CD14-positive monocyte (primary cell): Measurements from ENCODE around the gene TRAPPC10. TPM values are rescaled to one million over a fixed set of nuclear protein-coding genes. Genes with fewer than 3 reads are reported as not detected.

Experiments
- DNase-seq, 3 donors: peaks; one replicate each; pipeline ENCODE4 v3.0.0-alpha.2; 2011 to 2022
- H2AFZ ChIP-seq: 2 replicates; pipeline ENCODE4 v1.6.0; 2012; ENCODE audit warnings: mild to moderate bottlenecking, low read depth, low read length, inconsistent platforms; ENCODE audit not compliant: insufficient read depth, poor library complexity, severe bottlenecking
- H3K27ac ChIP-seq, 2 donors: 1 replicate in 1 of 2; 2 replicates in 1 of 2; pipeline ENCODE4 v1.5.1; 2012 to 2013; ENCODE audit warnings: low read length in 2 of 2, control low read depth in 1 of 2, inconsistent platforms in 1 of 2, low read depth in 1 of 2, mild to moderate bottlenecking in 1 of 2
- H3K27me3 ChIP-seq, 2 donors: one replicate each; pipeline versions ENCODE4 v1.6.0 to v1.6.1; 2011 to 2013; ENCODE audit warnings: low read length in 2 of 2; ENCODE audit not compliant: control insufficient read depth in 2 of 2, insufficient read depth in 2 of 2
- H3K36me3 ChIP-seq, 2 donors: replicated peaks in 1 of 2; 1 replicate in 1 of 2; 2 replicates in 1 of 2; pipeline versions ENCODE4 v1.5.1 to v1.6.1; 2012 to 2013; ENCODE audit warnings: low read length in 2 of 2, control low read depth in 1 of 2, inconsistent platforms in 1 of 2, mild to moderate bottlenecking in 1 of 2; ENCODE audit not compliant: insufficient read depth in 2 of 2, control insufficient read depth in 1 of 2
- H3K4me1 ChIP-seq, 2 donors: 1 replicate in 1 of 2; 2 replicates in 1 of 2; pipeline versions ENCODE4 v1.5.1 to v1.6.1; 2012 to 2013; ENCODE audit warnings: low read length in 2 of 2, control low read depth in 1 of 2, inconsistent platforms in 1 of 2, mild to moderate bottlenecking in 1 of 2, moderate library complexity in 1 of 2; ENCODE audit not compliant: insufficient read depth in 2 of 2, control insufficient read depth in 1 of 2
- H3K4me2 ChIP-seq: replicated peaks from 2 replicates; pipeline ENCODE3; 2012; ENCODE audit warnings: low read length, moderate library complexity, mild to moderate bottlenecking; ENCODE audit not compliant: poor library complexity, severe bottlenecking; ENCODE audit errors: extremely low read depth
- H3K4me3 ChIP-seq, 3 experiments: fragments of 200-600 bp in 1 of 3; sonication (generic) in 1 of 3; replicated peaks in 1 of 3; 1 replicate in 2 of 3; 2 replicates in 1 of 3; pipeline ENCODE4 v1.5.1; 2011 to 2013; ENCODE audit warnings: low read length in 3 of 3, mild to moderate bottlenecking in 3 of 3, control low read depth in 2 of 3, low read depth in 2 of 3, inconsistent platforms in 1 of 3, moderate library complexity in 1 of 3
- H3K79me2 ChIP-seq: 2 replicates; pipeline ENCODE4 v1.6.0; 2012; ENCODE audit warnings: mild to moderate bottlenecking, control low read depth, inconsistent platforms, low read length, moderate library complexity; ENCODE audit not compliant: insufficient read depth
- H3K9ac ChIP-seq: 2 replicates; pipeline ENCODE4 v1.6.0; 2017; ENCODE audit warnings: low read length, mild to moderate bottlenecking; ENCODE audit not compliant: insufficient read depth, poor library complexity, severe bottlenecking
- H3K9me3 ChIP-seq, 2 donors: replicated peaks in 1 of 2; 1 replicate in 1 of 2; 2 replicates in 1 of 2; pipeline versions ENCODE4 v1.5.1 to v1.6.1; 2012 to 2013; ENCODE audit warnings: low read length in 2 of 2, control low read depth in 1 of 2; ENCODE audit not compliant: control insufficient read depth in 1 of 2, insufficient read depth in 1 of 2
- H4K20me1 ChIP-seq: 2 replicates; pipeline ENCODE4 v1.6.0; 2012; ENCODE audit warnings: mild to moderate bottlenecking, low read length, control low read depth, moderate library complexity; ENCODE audit not compliant: insufficient read depth
- H3K27ac Mint-ChIP-seq, 7 donors: one replicate each; pipeline ENCODE4 v1.8.0; 2020; ENCODE audit warnings: mild to moderate bottlenecking in 7 of 7, mixed read lengths in 7 of 7, moderate library complexity in 6 of 7, inconsistent platforms in 2 of 7
- H3K27me3 Mint-ChIP-seq, 3 donors: one replicate each; pipeline ENCODE4 v1.8.0; 2021 to 2022; ENCODE audit warnings: low read depth in 3 of 3, mild to moderate bottlenecking in 3 of 3, mixed read lengths in 3 of 3, moderate library complexity in 3 of 3, inconsistent platforms in 1 of 3
- H3K36me3 Mint-ChIP-seq, 2 donors: one replicate each; pipeline ENCODE4 v1.8.0; 2020; ENCODE audit warnings: mixed read lengths in 2 of 2, inconsistent platforms in 1 of 2, mild to moderate bottlenecking in 1 of 2
- H3K4me1 Mint-ChIP-seq: one replicate; pipeline ENCODE4 v1.8.0; 2020; ENCODE audit warnings: mild to moderate bottlenecking, mixed read lengths
- H3K4me3 Mint-ChIP-seq, 2 donors: one replicate each; pipeline ENCODE4 v1.8.0; 2020; ENCODE audit warnings: mild to moderate bottlenecking in 2 of 2, mixed read lengths in 2 of 2, moderate library complexity in 1 of 2
- H3K9me3 Mint-ChIP-seq, 7 donors: one replicate each; pipeline ENCODE4 v1.8.0; 2020 to 2022; ENCODE audit warnings: mixed read lengths in 7 of 7, mild to moderate bottlenecking in 6 of 7, moderate library complexity in 6 of 7, inconsistent platforms in 2 of 7
- CTCF ChIP-seq: fragments of 200-600 bp; IDR thresholded peaks from one replicate; pipeline ENCODE4 v1.8.0; 2022; ENCODE audit warnings: antibody characterized with exemption, mild to moderate bottlenecking
- WGBS: methylation state at CpG from one replicate; pipeline ENCODE4 v1.1.5; 2013; ENCODE audit warnings: missing lambda C conversion rate; ENCODE audit not compliant: insufficient coverage; 5-methylcytosine and 5-hydroxymethylcytosine counted together
- intact Hi-C, 2 donors: fragments of 100-400 bp; cut with micrococcal nuclease; formaldehyde crosslinking; loops; one replicate each; pipeline versions ENCODE4 v1.15.0 to v1.15.1; 2023
- polyA plus RNA-seq, 3 donors: library from polyadenylated mRNA; depleted of rRNA in 1 of 3; unstranded in 2 of 3; stranded (reverse) in 1 of 3; fragments of 300-500 nt in 2 of 3; fragments of >200 nt in 1 of 3; fragmentation: Illumina TruSeq in 2 of 3; gene quantifications; 1 replicate in 2 of 3; 2 replicates in 1 of 3; pipeline ENCODE4 v1.2.3, GENCODE V29; 2012 to 2021

The TRAPPC10 gene
- polyA plus RNA-seq, 3 donors, result 5.9 to 40.6 (median 8.6) TPM

DNA sequence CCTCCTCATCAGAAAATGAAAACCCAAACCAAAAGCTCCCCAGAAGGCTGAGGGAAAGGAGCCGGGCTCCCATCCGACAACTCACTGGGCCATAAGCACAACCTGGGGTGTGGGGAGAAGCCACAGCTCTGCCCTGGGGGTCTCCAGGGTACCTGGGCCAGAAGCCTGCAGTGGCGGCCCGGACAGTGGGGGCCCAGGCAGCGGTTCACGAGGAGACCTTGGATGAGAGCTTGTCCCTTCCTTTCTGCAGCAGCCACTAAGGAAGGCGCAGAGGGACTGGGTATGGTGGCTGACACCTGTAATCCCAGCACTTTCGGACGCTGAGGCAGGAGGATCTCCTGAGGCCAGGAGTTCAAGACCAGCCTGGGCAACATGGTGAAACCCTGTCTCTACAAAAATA lies 17.5 kb upstream of the TRAPPC10 start:
- H3K9me3 Mint-ChIP-seq, result peaks cover 0 to 9% (median 3%) of the 10 kb centered on the region in 7 donors
- peaks cover 0 to 4% of the 10 kb centered on the region in 2 donors for H3K9me3 ChIP-seq
- no peak for TF ChIP-seq CTCF
- H3K27me3 Mint-ChIP-seq, result peaks cover 5 to 8% (median 6%) of the 10 kb centered on the region in 3 donors
- H3K36me3 Mint-ChIP-seq, result no peaks in the 10 kb centered on the region
- H3K27ac Mint-ChIP-seq, result no peak overlapping the region
- H3K4me2 ChIP-seq, result no peak overlapping the region
- H3K4me3 ChIP-seq, result no peak overlapping the region
- no peak overlapping the region for H3K4me3 Mint-ChIP-seq
- WGBS, result 100% methylated on average over 6 of the region's 9 CpGs
- no peaks in the 10 kb centered on the region for H3K36me3 ChIP-seq
- no peaks in the 10 kb centered on the region for H3K79me2 ChIP-seq
- no peaks in the 10 kb centered on the region for H4K20me1 ChIP-seq
- intact Hi-C loops, result loop anchor here in 1 of 2 donors (5.0 kb wide), 1 partner anchor 38 kb away; no protein-coding TSS in a partner anchor
- peaks cover 0 to 2% of the 10 kb centered on the region in 2 donors for H3K27me3 ChIP-seq
- no peak overlapping the region for H2AFZ ChIP-seq
- H3K27ac ChIP-seq, result no peak overlapping the region
- no peak for DNase-seq
- no peaks in the 10 kb centered on the region for H3K4me1 Mint-ChIP-seq
- no peaks in the 10 kb centered on the region for H3K4me1 ChIP-seq
- no peak overlapping the region for H3K9ac ChIP-seq

DNA sequence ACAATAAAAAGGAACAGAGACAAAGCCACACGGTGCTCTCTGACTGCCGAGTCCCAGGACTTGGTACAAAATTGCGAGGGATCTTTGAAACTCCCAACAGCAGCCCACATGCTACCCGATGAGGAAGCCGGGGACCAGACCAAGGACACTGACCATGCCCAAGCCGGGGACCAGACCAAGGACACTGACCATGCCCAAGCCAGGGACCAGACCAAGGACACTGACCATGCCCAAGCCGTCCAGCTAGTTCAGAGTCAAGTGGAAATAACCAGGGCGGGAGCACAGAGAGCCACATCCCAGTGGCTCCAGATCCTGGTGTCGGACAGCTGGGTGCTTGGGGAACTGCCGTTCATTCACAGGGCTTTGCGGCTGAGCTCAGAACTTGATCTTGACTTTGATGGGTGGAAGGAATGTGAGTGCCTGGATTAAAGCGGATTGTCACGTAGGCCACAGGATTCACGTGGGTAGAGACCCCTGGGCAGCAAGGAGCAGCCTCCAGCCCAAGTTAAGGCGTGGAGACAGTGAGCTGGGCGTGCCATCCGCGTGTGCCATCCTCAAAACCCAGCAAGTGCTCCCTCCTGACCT lies 16.5 kb upstream of the TRAPPC10 start:
- no peak overlapping the region for H3K9ac ChIP-seq
- no peak overlapping the region for H3K27ac ChIP-seq
- Mint-ChIP-seq H3K4me1 (no peaks in the 10 kb centered on the region), H3K9me3 (peaks cover 0 to 9% (median 3%) of the 10 kb centered on the region in 7 donors), H3K27ac (no peak overlapping the region), H3K27me3 (peaks cover 5 to 13% (median 7%) of the 10 kb centered on the region in 3 donors), H3K4me3 (no peak overlapping the region), H3K36me3 (no peaks in the 10 kb centered on the region)
- peaks cover 0 to 4% of the 10 kb centered on the region in 2 donors for H3K9me3 ChIP-seq
- 85% methylated on average over 16 of the region's 18 CpGs for WGBS
- no peaks in the 10 kb centered on the region for H3K36me3 ChIP-seq
- H3K4me3 ChIP-seq, result no peak overlapping the region
- no peak overlapping the region for H2AFZ ChIP-seq
- no peak for TF ChIP-seq CTCF
- DNase-seq, result no peak
- H3K79me2 ChIP-seq, result no peaks in the 10 kb centered on the region
- peaks cover 0 to 2% of the 10 kb centered on the region in 2 donors for H3K27me3 ChIP-seq
- no peaks in the 10 kb centered on the region for H4K20me1 ChIP-seq
- H3K4me2 ChIP-seq, result no peak overlapping the region
- intact Hi-C loops, result no loop called here
- H3K4me1 ChIP-seq, result no peaks in the 10 kb centered on the region
